Measurements from ENCODE around the gene L2HGDH. TPM values are rescaled to one million over a fixed set of nuclear protein-coding genes. Genes with fewer than 3 reads are reported as not detected.

Gene L2HGDH
- 10 to 100 TPM; 11.4 to 12.3 TPM for total RNA-seq

DNA sequence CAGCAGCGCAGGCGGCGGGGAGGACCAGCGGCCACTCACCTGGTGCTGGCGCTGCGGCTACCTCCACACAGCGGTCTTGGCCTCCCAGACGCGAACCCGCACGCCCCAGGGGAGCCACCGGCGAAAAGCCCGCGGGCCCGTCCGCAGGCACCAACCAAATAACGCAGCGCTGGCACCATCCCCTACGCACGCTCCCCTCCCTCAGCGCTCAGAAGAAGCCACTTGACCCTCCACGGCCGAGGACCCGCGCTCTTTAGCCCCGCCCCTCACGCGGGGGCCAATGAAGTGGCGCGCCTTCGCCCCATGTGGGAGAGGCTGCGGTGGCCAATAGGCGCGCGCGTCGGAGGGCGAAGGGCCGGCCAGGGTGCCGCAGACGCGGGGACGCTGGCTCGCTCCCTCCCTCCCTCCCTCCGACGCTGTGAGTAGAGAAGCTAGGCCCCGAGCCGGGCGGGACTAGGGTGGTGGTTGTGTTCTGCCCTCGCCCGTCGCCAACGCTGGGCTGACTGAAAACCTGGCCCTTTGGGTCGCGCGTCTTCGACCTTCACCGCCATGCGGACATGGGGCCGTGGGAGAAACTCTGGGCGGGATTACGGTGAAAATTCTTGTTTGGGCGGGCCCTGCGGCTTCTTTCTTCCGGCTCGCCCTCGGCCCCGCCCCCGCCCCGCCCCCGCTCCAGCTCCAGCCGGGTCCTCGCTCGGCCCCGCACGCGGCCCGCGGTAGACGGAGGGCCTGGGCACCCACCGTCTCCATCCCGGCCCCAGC lies at the start of gene L2HGDH, which contains the start of gene DMAC2L:
TSS of gene L2HGDH (minus strand) at position 258 of the 762 bp plus-strand sequence. CDS start at position 179, 79 bp downstream.
TSS of gene DMAC2L (plus strand) at position 353 of the 762 bp plus-strand sequence. CDS start 9,164 bp downstream, outside the sequence.
- TF ChIP-seq, protein P1, sequence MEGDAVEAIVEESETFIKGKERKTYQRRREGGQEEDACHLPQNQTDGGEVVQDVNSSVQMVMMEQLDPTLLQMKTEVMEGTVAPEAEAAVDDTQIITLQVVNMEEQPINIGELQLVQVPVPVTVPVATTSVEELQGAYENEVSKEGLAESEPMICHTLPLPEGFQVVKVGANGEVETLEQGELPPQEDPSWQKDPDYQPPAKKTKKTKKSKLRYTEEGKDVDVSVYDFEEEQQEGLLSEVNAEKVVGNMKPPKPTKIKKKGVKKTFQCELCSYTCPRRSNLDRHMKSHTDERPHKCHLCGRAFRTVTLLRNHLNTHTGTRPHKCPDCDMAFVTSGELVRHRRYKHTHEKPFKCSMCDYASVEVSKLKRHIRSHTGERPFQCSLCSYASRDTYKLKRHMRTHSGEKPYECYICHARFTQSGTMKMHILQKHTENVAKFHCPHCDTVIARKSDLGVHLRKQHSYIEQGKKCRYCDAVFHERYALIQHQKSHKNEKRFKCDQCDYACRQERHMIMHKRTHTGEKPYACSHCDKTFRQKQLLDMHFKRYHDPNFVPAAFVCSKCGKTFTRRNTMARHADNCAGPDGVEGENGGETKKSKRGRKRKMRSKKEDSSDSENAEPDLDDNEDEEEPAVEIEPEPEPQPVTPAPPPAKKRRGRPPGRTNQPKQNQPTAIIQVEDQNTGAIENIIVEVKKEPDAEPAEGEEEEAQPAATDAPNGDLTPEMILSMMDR (IDR thresholded peaks at IDR 0.05) = no peak
- Histone ChIP-seq H3K9me3 (no peaks in the 10 kb centered on the region), H3K27me3 (no peaks in the 10 kb centered on the region), H3K4me3 (peak within 1 kb of the TSS; percentile 91), H3K36me3 (no peaks in the 10 kb centered on the region), H3K4me1 (peaks cover 6% of the 10 kb centered on the region), H3K27ac (peak within 1 kb of the TSS; percentile 82), H3K9ac (ENCODE audit: low read depth in 2 of 2, low read length in 2 of 2) (peak within 1 kb of the TSS; percentile 89 to 98)
- peak; percentile 97 for DNase-seq
- intact Hi-C loops (cut with DNase I) = loop anchor here (10.0 kb wide), 1 partner anchor 463 kb away; no protein-coding TSS in a partner anchor

DNA sequence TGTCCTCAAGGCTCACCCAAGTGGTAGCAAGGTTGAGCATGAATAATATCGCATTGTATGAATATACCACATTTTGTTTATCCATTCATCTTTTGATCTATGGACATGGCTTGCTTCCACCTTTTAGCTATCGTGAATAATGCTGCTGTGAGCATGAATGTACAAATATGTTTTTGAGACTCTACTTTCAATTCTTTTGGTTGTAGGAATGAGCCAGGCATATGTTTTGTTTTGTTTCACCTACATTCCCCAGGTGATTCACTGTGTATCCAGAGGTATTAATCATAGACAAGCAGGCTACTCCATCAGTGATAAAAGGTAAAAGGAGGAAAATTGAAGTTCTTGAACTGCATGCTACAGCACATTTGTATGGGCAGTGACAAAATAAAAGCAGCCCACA lies 48.8 kb upstream of the L2HGDH start:
- Histone ChIP-seq H3K36me3 (no peaks in the 10 kb centered on the region), H3K27ac (no peak overlapping the region)
- intact Hi-C loops (cut with DNase I) = no loop called here

DNA sequence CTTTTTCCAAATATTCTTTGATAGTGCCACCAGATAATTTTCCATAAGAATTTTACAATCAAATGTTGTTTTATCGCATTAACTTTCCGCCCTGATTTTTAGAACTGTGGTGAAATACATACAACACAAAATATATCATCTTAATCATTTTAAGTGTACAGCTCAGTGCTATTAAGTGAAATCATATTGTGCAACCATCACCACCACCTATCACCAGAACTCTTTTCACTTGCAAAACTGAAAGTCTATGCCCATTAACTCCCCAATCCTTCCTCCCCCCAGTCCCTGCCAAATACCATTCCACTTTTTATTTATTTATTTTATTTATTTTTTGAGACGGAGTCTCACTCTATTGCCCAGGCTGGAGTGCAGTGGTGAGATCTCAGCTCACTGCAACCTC lies 48.1 kb upstream of the L2HGDH start:
- TF ChIP-seq, protein P1 (IDR thresholded peaks at IDR 0.05) = no peak
- no peak overlapping the region for H3K27ac ChIP-seq

More for the DNA sequence above, 48.8 kb upstream of the L2HGDH start:
- Histone ChIP-seq H3K4me1 (no peaks in the 10 kb centered on the region), H3K9ac (ENCODE audit: low read depth in 2 of 2, low read length in 2 of 2) (no peak overlapping the region), H3K27me3 (no peaks in the 10 kb centered on the region), H3K9me3 (no peaks in the 10 kb centered on the region), H3K4me3 (no peak overlapping the region)
- DNase-seq = no peak
- TF ChIP-seq, protein P1 (IDR thresholded peaks at IDR 0.05) = no peak

DNA sequence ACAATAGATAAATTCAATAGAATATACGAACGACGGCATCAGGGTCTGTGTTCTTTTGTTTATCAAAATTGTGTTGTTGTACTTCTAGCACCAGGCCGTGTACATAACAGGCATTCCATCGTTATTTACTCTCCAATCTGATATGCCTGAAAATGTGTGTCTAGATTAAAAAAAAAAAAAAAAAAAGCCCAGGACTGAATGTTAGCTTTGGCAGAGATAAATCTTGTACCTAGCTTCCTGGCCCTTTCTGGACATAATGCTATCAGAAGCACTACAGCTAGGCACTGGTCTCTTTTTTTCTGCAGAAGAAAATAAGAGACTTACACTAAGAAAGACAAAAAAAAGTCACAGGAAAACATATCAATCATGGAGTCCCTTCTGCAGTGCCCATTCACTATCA lies 47.6 kb upstream of the L2HGDH start:
- H3K27me3 ChIP-seq = no peaks in the 10 kb centered on the region
- H3K9ac ChIP-seq (ENCODE audit: low read depth in 2 of 2, low read length in 2 of 2) = no peak overlapping the region
- no peak overlapping the region for H3K4me3 ChIP-seq
- H3K4me1 ChIP-seq = no peaks in the 10 kb centered on the region
- H3K9me3 ChIP-seq = no peaks in the 10 kb centered on the region
- no peaks in the 10 kb centered on the region for H3K36me3 ChIP-seq
- TF ChIP-seq, protein P1 (IDR thresholded peaks at IDR 0.05) = no peak
- H3K27ac ChIP-seq = no peak overlapping the region
- no peak for DNase-seq
- intact Hi-C loops (cut with DNase I) = no loop called here

More for the DNA sequence above, 48.1 kb upstream of the L2HGDH start:
- Histone ChIP-seq H3K27me3 (no peaks in the 10 kb centered on the region), H3K4me1 (no peaks in the 10 kb centered on the region), H3K9ac (ENCODE audit: low read depth in 2 of 2, low read length in 2 of 2) (no peak overlapping the region), H3K4me3 (no peak overlapping the region), H3K36me3 (no peaks in the 10 kb centered on the region), H3K9me3 (no peaks in the 10 kb centered on the region)
- no peak for DNase-seq
- intact Hi-C loops (cut with DNase I) = no loop called here

DNA sequence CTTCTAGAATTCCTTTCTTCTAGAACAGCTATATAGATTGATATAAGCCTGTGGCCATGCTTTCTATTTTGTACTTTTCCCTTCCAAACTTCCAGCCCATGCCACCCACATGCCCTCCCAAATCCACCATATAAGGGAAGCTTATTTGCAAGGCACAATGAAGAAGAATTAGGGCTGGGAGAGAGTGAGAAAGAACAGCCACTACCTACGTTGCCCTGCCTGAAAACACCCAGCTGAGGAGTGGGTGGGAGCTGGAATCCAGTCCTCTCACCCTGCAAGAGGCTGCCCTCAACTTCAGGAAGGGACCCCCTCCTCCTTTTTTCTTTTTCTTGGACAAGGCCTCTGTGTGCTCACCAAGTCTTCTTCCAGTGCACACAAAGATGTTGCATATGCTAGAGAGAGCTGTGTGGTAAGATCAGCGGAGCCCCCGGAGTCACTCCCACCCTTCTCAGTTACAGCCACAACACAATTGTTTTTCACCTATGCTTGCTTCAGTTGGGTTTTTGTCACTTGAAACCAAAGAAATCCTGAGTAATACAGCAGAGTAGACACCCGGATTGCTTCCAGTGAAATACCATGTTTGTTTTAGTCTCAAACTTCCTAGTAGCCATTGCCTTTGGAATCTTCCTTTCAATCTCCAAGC lies 45.8 kb upstream of the L2HGDH start:
- H3K4me1 ChIP-seq = no peaks in the 10 kb centered on the region
- H3K4me3 ChIP-seq = no peak overlapping the region
- intact Hi-C loops (cut with DNase I) = no loop called here
- H3K36me3 ChIP-seq = no peaks in the 10 kb centered on the region
- no peak overlapping the region for H3K9ac ChIP-seq (ENCODE audit: low read depth in 2 of 2, low read length in 2 of 2)
- TF ChIP-seq, protein P1 (IDR thresholded peaks at IDR 0.05) = no peak
- no peak overlapping the region for H3K27ac ChIP-seq
- no peaks in the 10 kb centered on the region for H3K9me3 ChIP-seq
- DNase-seq = no peak
- no peaks in the 10 kb centered on the region for H3K27me3 ChIP-seq
